ENCODE data around the gene MAP2K6.

Gene MAP2K6

GRCh38 chr17:69411766-69412165 is 2.7 kb upstream of the MAP2K6 start:
- in situ Hi-C loops (cut with HindIII; ENCODE audit: low pct_unique_long_range_greater_than_20kb, low sequenced_read_pairs) = no loop called here
- DNase-seq (ENCODE audit: low read depth in 1 of 2, low spot score in 1 of 2) = no peak
- TF ChIP-seq JUND (IDR thresholded peaks at IDR 0.05; ENCODE audit: low read depth) = no peak

GRCh38 chr17:69412251-69412671 is 2.2 kb upstream of the MAP2K6 start:
- no peak for DNase-seq (ENCODE audit: low read depth in 1 of 2, low spot score in 1 of 2)
- in situ Hi-C loops (cut with HindIII; ENCODE audit: low pct_unique_long_range_greater_than_20kb, low sequenced_read_pairs) = no loop called here
- no peak for TF ChIP-seq JUND (IDR thresholded peaks at IDR 0.05; ENCODE audit: low read depth)

- in situ Hi-C loops (cut with HindIII; ENCODE audit: low pct_unique_long_range_greater_than_20kb, low sequenced_read_pairs) = no loop called here
- no peak for TF ChIP-seq JUND (IDR thresholded peaks at IDR 0.05; ENCODE audit: low read depth)
These were observed 934 bp downstream of the MAP2K6 start for GRCh38 chr17:69415431-69415830.

DNA sequence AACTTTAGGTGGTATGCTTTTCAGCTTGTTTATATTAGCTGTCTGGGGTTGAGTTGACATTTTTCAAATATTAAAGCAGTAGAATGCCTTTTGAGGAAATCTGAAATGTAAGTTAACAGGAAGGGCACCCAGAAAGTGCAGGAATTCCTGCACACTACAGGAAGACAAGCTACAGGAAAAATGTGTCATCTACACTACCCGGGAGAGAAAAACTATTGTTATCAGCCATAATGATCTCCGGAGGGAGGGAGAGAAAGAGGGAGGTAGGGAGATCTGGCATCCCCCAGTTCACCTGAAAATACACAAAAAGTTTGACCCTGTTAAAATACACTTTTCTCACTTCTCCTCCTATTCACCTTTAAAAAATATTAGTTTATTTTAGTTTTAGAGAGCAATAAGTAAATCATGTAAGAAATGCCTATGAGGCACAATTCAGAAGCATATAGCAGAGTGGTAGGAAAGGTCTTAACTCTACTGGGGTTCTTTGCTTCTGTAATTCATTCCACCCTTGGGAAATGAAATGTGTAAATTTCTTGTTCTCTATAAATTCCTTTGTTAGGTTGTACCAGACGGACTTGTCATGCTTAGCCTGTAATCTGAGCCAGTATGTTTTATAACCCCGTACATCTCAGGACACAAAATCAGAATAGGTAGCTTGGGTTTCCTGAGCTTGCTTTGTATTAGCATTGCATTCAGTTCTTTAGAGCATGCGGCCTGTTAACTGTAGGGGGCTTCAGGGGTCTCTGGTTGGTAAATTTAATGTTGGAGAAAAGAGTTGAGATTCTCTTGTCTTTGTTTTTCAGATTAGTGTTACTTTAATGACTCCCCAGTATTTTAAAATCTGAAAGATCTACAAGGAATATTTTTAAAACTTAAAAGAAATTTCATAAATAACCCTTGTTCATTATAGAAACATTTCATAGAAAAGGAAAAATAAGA is 3.3 kb downstream of the MAP2K6 start:
- in situ Hi-C loops (cut with HindIII; ENCODE audit: low pct_unique_long_range_greater_than_20kb, low sequenced_read_pairs) = no loop called here
- TF ChIP-seq JUND (IDR thresholded peaks at IDR 0.05; ENCODE audit: low read depth) = no peak
- DNase-seq (ENCODE audit: low read depth in 1 of 2, low spot score in 1 of 2) = no peak

More at GRCh38 chr17:69415431-69415830, 934 bp downstream of the MAP2K6 start:
- no peak for DNase-seq (ENCODE audit: low read depth in 1 of 2, low spot score in 1 of 2)

- no peak for TF ChIP-seq JUND (IDR thresholded peaks at IDR 0.05; ENCODE audit: low read depth)
- no peak for DNase-seq (ENCODE audit: low read depth in 1 of 2, low spot score in 1 of 2)
- in situ Hi-C loops (cut with HindIII; ENCODE audit: low pct_unique_long_range_greater_than_20kb, low sequenced_read_pairs) = no loop called here
These were observed 4.0 kb downstream of the MAP2K6 start for GRCh38 chr17:69418535-69418934.

GRCh38 chr17:69423450-69423849 is 9.0 kb downstream of the MAP2K6 start:
- TF ChIP-seq JUND (IDR thresholded peaks at IDR 0.05; ENCODE audit: low read depth) = no peak
- in situ Hi-C loops (cut with HindIII; ENCODE audit: low pct_unique_long_range_greater_than_20kb, low sequenced_read_pairs) = no loop called here
- DNase-seq (ENCODE audit: low read depth in 1 of 2, low spot score in 1 of 2) = no peak

DNA sequence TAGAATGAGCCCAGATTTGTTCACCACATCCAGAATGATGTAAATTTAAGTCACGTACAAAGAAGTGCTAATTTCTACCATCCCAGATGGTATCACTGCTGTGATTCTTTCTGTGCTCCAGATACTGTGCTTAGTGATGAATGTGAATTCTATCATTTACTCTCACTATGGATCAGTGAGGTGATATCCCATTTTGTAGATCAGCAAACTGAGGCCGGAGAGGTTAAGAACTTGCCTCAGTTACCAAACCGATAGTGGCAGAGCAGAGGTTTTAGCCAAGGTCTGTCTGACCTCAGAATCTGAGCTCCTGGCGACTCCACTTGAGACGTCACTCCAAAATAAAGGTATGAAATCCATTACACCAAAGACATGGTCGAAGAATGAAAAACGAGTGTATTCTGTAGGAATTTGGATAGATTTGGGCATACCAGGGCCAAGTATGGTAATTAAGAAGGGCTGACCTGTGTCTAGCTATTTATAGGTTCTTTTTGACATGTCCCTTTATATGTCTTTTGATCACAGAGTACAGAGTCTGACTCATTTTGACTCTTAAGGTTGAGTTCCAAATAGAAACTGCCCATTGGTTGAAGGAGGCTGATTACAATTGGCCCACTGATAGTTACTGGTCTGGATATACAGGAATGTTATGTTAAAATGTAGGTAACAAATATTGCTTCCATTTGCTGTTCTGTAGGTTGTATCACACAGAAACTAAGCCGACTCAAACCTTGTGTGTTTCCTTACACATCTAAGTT is 10.0 kb downstream of the MAP2K6 start:
- peak in 1 of 2 experiments; percentile 23 for DNase-seq (ENCODE audit: low read depth in 1 of 2, low spot score in 1 of 2)
- no peak for TF ChIP-seq JUND (IDR thresholded peaks at IDR 0.05; ENCODE audit: low read depth)
- in situ Hi-C loops (cut with HindIII; ENCODE audit: low pct_unique_long_range_greater_than_20kb, low sequenced_read_pairs) = no loop called here

- in situ Hi-C loops (cut with HindIII; ENCODE audit: low pct_unique_long_range_greater_than_20kb, low sequenced_read_pairs) = no loop called here
- TF ChIP-seq JUND (IDR thresholded peaks at IDR 0.05; ENCODE audit: low read depth) = no peak
- DNase-seq (ENCODE audit: low read depth in 1 of 2, low spot score in 1 of 2) = no peak
These were observed 11.5 kb downstream of the MAP2K6 start for GRCh38 chr17:69425978-69426377.

- in situ Hi-C loops (cut with HindIII; ENCODE audit: low pct_unique_long_range_greater_than_20kb, low sequenced_read_pairs) = no loop called here
- no peak for DNase-seq (ENCODE audit: low read depth in 1 of 2, low spot score in 1 of 2)
- no peak for TF ChIP-seq JUND (IDR thresholded peaks at IDR 0.05; ENCODE audit: low read depth)
These were observed 13.1 kb downstream of the MAP2K6 start for GRCh38 chr17:69427486-69428197.

- in situ Hi-C loops (cut with HindIII; ENCODE audit: low pct_unique_long_range_greater_than_20kb, low sequenced_read_pairs) = no loop called here
- TF ChIP-seq JUND (IDR thresholded peaks at IDR 0.05; ENCODE audit: low read depth) = no peak
- no peak for DNase-seq (ENCODE audit: low read depth in 1 of 2, low spot score in 1 of 2)
These were observed 13.9 kb downstream of the MAP2K6 start for GRCh38 chr17:69428252-69428980.

GRCh38 chr17:69430488-69430887 is 16.0 kb downstream of the MAP2K6 start:
- in situ Hi-C loops (cut with HindIII; ENCODE audit: low pct_unique_long_range_greater_than_20kb, low sequenced_read_pairs) = no loop called here
- DNase-seq (ENCODE audit: low read depth in 1 of 2, low spot score in 1 of 2) = no peak
- no peak for TF ChIP-seq JUND (IDR thresholded peaks at IDR 0.05; ENCODE audit: low read depth)

GRCh38 chr17:69431835-69432234 is 17.3 kb downstream of the MAP2K6 start:
- in situ Hi-C loops (cut with HindIII; ENCODE audit: low pct_unique_long_range_greater_than_20kb, low sequenced_read_pairs) = no loop called here
- no peak for TF ChIP-seq JUND (IDR thresholded peaks at IDR 0.05; ENCODE audit: low read depth)
- DNase-seq (ENCODE audit: low read depth in 1 of 2, low spot score in 1 of 2) = no peak
